ENCODE data around the gene STXBP5L. TPM values are rescaled to one million over a fixed set of nuclear protein-coding genes. Genes with fewer than 3 reads are reported as not detected.

The STXBP5L gene
- total and polyA plus RNA-seq, 10 of the 15 experiments (the other 5 are each of a cell fraction or from before 2014, with no cell fraction given), result under 0.01 to 0.08 (median 0.04) TPM; not detected in 6

GRCh38 chr3:121063628-121064027, 155.6 kb downstream of the STXBP5L start:
- 37% methylated on average over 6 of the region's 6 CpGs for WGBS (ENCODE audit: insufficient coverage, insufficient replicate concordance, low lambda C conversion rate, missing lambda C conversion rate)
- intact Hi-C loops (cut with micrococcal nuclease; ENCODE audit: unreplicated experiment) (no loop called here), in situ Hi-C loops (cut with MboI) (no loop called here)
- H2AFZ ChIP-seq (ENCODE audit: control insufficient read depth, low read depth, low read length), result no peak overlapping the region
- no peak overlapping the region for H3K27ac ChIP-seq (ENCODE audit: control insufficient read depth, insufficient read depth)
- ChIA-PET POLR2A (no interaction called here), CTCF (no interaction called here), SMC1A (ENCODE audit: uncharacterized antibody, unreplicated experiment) (no interaction called here), RAD21 (ENCODE audit: unreplicated experiment) (no interaction called here)
- H3K79me2 ChIP-seq (ENCODE audit: control insufficient read depth, insufficient read depth, low read length), result no peaks in the 10 kb centered on the region
- H3K9me3 ChIP-seq (replicated peaks; ENCODE audit: control insufficient read depth, insufficient read depth, low read length), result no peaks in the 10 kb centered on the region
- H3K9ac ChIP-seq (ENCODE audit: control insufficient read depth, insufficient read depth, low read length), result no peak overlapping the region
- H3K27me3 ChIP-seq (replicated peaks in 1 of 2; ENCODE audit: control insufficient read depth in 2 of 2, insufficient read depth in 2 of 2, low read length in 1 of 2), result no peaks in the 10 kb centered on the region
- FAIRE-seq (no peak), ATAC-seq (no peak), DNase-seq (ENCODE audit: low read depth, low spot score) (no peak)
- no TSS peak for BruUV-seq (replicated peaks)
- no peaks in the 10 kb centered on the region for H3K36me3 ChIP-seq (ENCODE audit: control insufficient read depth in 2 of 2, insufficient read depth in 2 of 2, low read length in 1 of 2)
- no peak for TF ChIP-seq CHD2 (IDR thresholded peaks at IDR 0.05; ENCODE audit: borderline replicate concordance, low read depth, low read length)
- TF ChIP-seq CEBPB (IDR thresholded peaks at IDR 0.05; ENCODE audit: borderline replicate concordance in 1 of 2, low read depth in 2 of 2, low read length in 2 of 2), result no peak
- TF ChIP-seq JUND (IDR thresholded peaks at IDR 0.05; ENCODE audit: low read depth, low read length), result no peak
- TF ChIP-seq POU2F2 (IDR thresholded peaks at IDR 0.05; ENCODE audit: borderline replicate concordance, low read depth, low read length), result no peak
- TF ChIP-seq ZNF622 (IDR thresholded peaks at IDR 0.05), result no peak
- no peak for TF ChIP-seq ZZZ3 (IDR thresholded peaks at IDR 0.05; ENCODE audit: control insufficient read depth, insufficient read length, low read depth)
- no peak for TF ChIP-seq ZBTB11 (CRISPR knock-in tag; IDR thresholded peaks at IDR 0.05)
- no peak for TF ChIP-seq RCOR1 (conservative IDR thresholded peaks at IDR 0.05; ENCODE audit: low read depth, low read length)
- TF ChIP-seq ATF2 (IDR thresholded peaks at IDR 0.05; ENCODE audit: low read length), result no peak
- no peak for TF ChIP-seq BACH1 (IDR thresholded peaks at IDR 0.05; ENCODE audit: borderline replicate concordance)
- no peak for TF ChIP-seq SP1 (IDR thresholded peaks at IDR 0.05; ENCODE audit: low read depth, low read length)
- no peak for TF ChIP-seq SPI1 (IDR thresholded peaks at IDR 0.05; ENCODE audit: borderline replicate concordance, insufficient read depth, low read depth, low read length)
- no peak for TF ChIP-seq POLR2AphosphoS2 (IDR thresholded peaks at IDR 0.05; ENCODE audit: low read depth, low read length)
- no peak for TF ChIP-seq HDGF (IDR thresholded peaks at IDR 0.05)
- TF ChIP-seq RAD51 (IDR thresholded peaks at IDR 0.05), result no peak
- TF ChIP-seq FOXK2 (IDR thresholded peaks at IDR 0.05), result no peak
- no peak for TF ChIP-seq EED (IDR thresholded peaks at IDR 0.05; ENCODE audit: low read depth)
- TF ChIP-seq CBX3 (IDR thresholded peaks at IDR 0.05; ENCODE audit: borderline replicate concordance, low read depth), result no peak
- TF ChIP-seq RELA (IDR thresholded peaks at IDR 0.05; ENCODE audit: borderline replicate concordance, partially characterized antibody), result no peak
- no peak for TF ChIP-seq ASH2L (IDR thresholded peaks at IDR 0.05; ENCODE audit: borderline replicate concordance, low read depth)
- H3K4me2 ChIP-seq (ENCODE audit: control insufficient read depth, insufficient read depth), result no peak overlapping the region
- no peaks in the 10 kb centered on the region for H4K20me1 ChIP-seq (ENCODE audit: control insufficient read depth, insufficient read depth)
- no peaks in the 10 kb centered on the region for H3K4me1 ChIP-seq (ENCODE audit: control insufficient read depth, insufficient read depth, low read length)
- no peak overlapping the region for H3K4me3 ChIP-seq
